A673 (cell line): Measurements from ENCODE around the gene KRT71. TPM values are rescaled to one million over a fixed set of nuclear protein-coding genes. Genes with fewer than 3 reads are reported as not detected.

Source experiments
- BruUV-seq: library from RNA; stranded (reverse); fragments of 400-500 nt; replicated peaks from 2 replicates; lab custom pipeline; 2021; lab: Mats Ljungman, UMichigan
- CTCF ChIA-PET: fragments of 300-600 bp; sonication (Branson Sonifier 250); formaldehyde crosslinking; loops from one replicate; lab custom pipeline; 2022; ENCODE audit warnings: antibody characterized with exemption; lab: Charles Lee
- POLR2A ChIA-PET: fragments of 300-600 bp; sonication (Branson Sonifier 250); formaldehyde crosslinking; loops from one replicate; lab custom pipeline; 2022; ENCODE audit warnings: antibody characterized with exemption; ENCODE audit not compliant: low non-redundant PET; lab: Charles Lee
- DNase-seq: peaks from one replicate; pipeline ENCODE4 v3.0.0-alpha.2; 2015; ENCODE audit warnings: low spot score
- H3K27ac ChIP-seq: fragments of 200-600 bp; sonication (generic); 2 replicates; pipeline ENCODE4 v1.5.1; 2016; ENCODE audit warnings: mixed run types, low read depth, mild to moderate bottlenecking, mixed read lengths, antibody characterized with exemption, low read length; ENCODE audit not compliant: poor library complexity, severe bottlenecking
- H3K27me3 ChIP-seq: fragments of 200-600 bp; sonication (generic); replicated peaks from 2 replicates; pipeline ENCODE4 v1.6.1; 2017; ENCODE audit warnings: mixed run types, low read depth, mild to moderate bottlenecking, mixed read lengths, antibody characterized with exemption, low read length; ENCODE audit not compliant: insufficient read depth, poor library complexity
- H3K36me3 ChIP-seq: fragments of 200-600 bp; sonication (generic); 2 replicates; pipeline ENCODE4 v1.6.1; 2016; ENCODE audit warnings: mixed run types, mild to moderate bottlenecking, mixed read lengths, antibody characterized with exemption, low read length; ENCODE audit not compliant: insufficient read depth, poor library complexity, severe bottlenecking
- H3K4me1 ChIP-seq: fragments of 200-600 bp; sonication (generic); 2 replicates; pipeline ENCODE4 v1.6.1; 2017; ENCODE audit warnings: mixed run types, mild to moderate bottlenecking, mixed read lengths, antibody characterized with exemption, low read length; ENCODE audit not compliant: insufficient read depth, poor library complexity, severe bottlenecking
- H3K4me3 ChIP-seq: fragments of 200-600 bp; sonication (generic); 2 replicates; pipeline ENCODE4 v1.5.1; 2016; ENCODE audit warnings: low read depth, mixed run types, mild to moderate bottlenecking, mixed read lengths, low read length; ENCODE audit not compliant: poor library complexity, severe bottlenecking
- H3K9me3 ChIP-seq: fragments of 200-600 bp; sonication (generic); 2 replicates; pipeline ENCODE4 v1.6.1; 2016; ENCODE audit warnings: mixed run types, low read depth, mild to moderate bottlenecking, mixed read lengths, antibody characterized with exemption, low read length; ENCODE audit not compliant: poor library complexity, severe bottlenecking
- EZH2 ChIP-seq: fragments of 200-600 bp; sonication (generic); IDR thresholded peaks from 2 replicates; pipeline ENCODE4 v1.6.1; 2017; ENCODE audit warnings: borderline replicate concordance, low read depth, mild to moderate bottlenecking, mixed read lengths, antibody characterized with exemption, low read length; ENCODE audit not compliant: poor library complexity, severe bottlenecking
- intact Hi-C: fragments of 100-400 bp; cut with micrococcal nuclease; formaldehyde crosslinking; loops from one replicate; pipeline ENCODE4 v1.10.0; 2022; ENCODE audit not compliant: unreplicated experiment
- total RNA-seq: library from RNA; stranded (reverse); gene quantifications from 2 replicates; pipeline ENCODE4 v1.2.3, GENCODE V29; 2021
- TF ChIP-seq, protein P1 (sequence below): fragments of 300-800, 200-600 bp; sonication (generic); conservative IDR thresholded peaks from 2 replicates; pipeline ENCODE4 v1.5.1; 2017; ENCODE audit warnings: low read depth, mild to moderate bottlenecking, antibody characterized with exemption, low read length, moderate library complexity, mixed read lengths

The KRT71 gene
- total RNA-seq, 1 experiment from 2014 or later = not detected

DNA sequence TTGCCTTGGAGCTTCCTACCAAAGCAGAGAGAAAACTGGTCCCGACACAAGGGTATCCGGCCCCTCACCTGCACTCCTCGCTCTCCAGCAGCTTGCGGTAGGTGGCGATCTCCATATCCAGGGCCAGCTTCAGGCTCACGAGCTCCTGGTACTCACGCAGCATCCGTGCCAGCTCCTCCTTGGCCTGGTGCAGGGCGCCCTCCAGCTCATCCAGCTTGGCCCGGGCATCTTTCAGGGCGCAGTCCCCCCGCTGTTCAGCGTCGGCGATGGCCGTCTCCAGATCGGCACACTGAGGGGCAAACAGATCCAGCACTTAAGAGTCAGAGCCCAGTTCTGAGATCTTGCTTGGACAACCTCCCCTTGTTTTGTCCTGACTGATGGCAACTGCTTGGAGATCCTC lies 34.6 kb upstream of the KRT71 start:
- CTCF ChIA-PET = no interaction called here
- BruUV-seq = no TSS peak
- intact Hi-C loops = loop anchor here (10.0 kb wide), 1 partner anchor 433 kb away; no protein-coding TSS in a partner anchor
- TF ChIP-seq, protein P1, sequence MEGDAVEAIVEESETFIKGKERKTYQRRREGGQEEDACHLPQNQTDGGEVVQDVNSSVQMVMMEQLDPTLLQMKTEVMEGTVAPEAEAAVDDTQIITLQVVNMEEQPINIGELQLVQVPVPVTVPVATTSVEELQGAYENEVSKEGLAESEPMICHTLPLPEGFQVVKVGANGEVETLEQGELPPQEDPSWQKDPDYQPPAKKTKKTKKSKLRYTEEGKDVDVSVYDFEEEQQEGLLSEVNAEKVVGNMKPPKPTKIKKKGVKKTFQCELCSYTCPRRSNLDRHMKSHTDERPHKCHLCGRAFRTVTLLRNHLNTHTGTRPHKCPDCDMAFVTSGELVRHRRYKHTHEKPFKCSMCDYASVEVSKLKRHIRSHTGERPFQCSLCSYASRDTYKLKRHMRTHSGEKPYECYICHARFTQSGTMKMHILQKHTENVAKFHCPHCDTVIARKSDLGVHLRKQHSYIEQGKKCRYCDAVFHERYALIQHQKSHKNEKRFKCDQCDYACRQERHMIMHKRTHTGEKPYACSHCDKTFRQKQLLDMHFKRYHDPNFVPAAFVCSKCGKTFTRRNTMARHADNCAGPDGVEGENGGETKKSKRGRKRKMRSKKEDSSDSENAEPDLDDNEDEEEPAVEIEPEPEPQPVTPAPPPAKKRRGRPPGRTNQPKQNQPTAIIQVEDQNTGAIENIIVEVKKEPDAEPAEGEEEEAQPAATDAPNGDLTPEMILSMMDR = no peak
- no peak for TF ChIP-seq EZH2
- H3K4me1 ChIP-seq = no peaks in the 10 kb centered on the region
- H3K36me3 ChIP-seq = no peaks in the 10 kb centered on the region
- POLR2A ChIA-PET = no interaction called here
- no peaks in the 10 kb centered on the region for H3K27me3 ChIP-seq
- H3K27ac ChIP-seq = no peak overlapping the region
- H3K4me3 ChIP-seq = no peak overlapping the region
- H3K9me3 ChIP-seq = no peaks in the 10 kb centered on the region
- no peak for DNase-seq

DNA sequence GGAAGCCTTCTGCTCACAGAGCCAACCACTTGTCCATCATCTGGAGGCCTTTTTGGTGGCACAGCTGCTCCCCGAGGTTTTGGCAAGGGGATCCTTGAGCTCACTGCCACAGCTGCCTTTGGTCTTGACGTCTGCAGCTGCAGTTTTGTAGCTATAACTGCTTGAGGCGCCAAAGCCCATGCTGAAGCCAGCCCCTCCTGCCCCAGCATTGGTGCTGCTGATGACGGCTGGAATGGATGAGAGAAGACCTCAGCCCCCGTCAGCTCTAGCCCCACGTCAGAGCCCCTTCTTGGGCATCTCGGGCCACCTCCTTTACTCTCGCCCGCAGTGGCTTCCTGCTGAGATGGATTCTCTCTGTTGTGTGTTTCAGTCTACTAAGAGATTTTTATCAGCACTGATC lies 33.0 kb upstream of the KRT71 start:
- TF ChIP-seq, protein P1 = no peak
- no peak for TF ChIP-seq EZH2
- H3K4me1 ChIP-seq = no peaks in the 10 kb centered on the region
- no peak overlapping the region for H3K4me3 ChIP-seq
- no peaks in the 10 kb centered on the region for H3K9me3 ChIP-seq
- DNase-seq = no peak
- H3K27ac ChIP-seq = no peak overlapping the region
- intact Hi-C loops = loop anchor here (10.0 kb wide), 1 partner anchor 431 kb away; no protein-coding TSS in a partner anchor
- ChIA-PET CTCF (interaction anchor here (0.9 to 1.6 kb wide), 2 partner anchors 282 to 285 kb away, joined by 3 to 11 read pairs; no protein-coding TSS in a partner anchor), POLR2A (no interaction called here)
- BruUV-seq = no TSS peak
- H3K27me3 ChIP-seq = no peaks in the 10 kb centered on the region
- no peaks in the 10 kb centered on the region for H3K36me3 ChIP-seq

DNA sequence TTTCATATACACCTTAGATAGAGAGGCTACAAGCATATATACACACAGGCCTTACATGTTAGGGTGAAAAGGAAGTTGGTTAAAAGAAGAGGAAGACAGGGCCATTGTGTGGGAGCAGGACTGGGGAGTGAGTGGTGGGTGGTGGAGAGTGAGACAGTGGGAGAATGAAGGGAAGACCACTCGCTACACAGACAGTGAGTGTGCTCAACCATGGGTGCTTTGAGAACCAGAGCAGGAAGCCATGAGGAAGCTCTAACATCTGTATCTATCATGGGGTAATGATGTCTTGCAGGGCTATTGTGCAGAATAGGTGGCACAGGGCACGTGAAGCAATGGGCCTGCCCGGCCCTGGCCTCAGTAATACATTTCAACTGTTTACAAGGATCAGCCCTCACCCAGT lies 32.1 kb upstream of the KRT71 start:
- H3K9me3 ChIP-seq = no peaks in the 10 kb centered on the region
- TF ChIP-seq EZH2 = no peak
- TF ChIP-seq, protein P1 = no peak
- ChIA-PET CTCF (interaction anchor here (1.6 kb wide), 2 partner anchors 280 to 285 kb away, joined by 7 to 11 read pairs; no protein-coding TSS in a partner anchor), POLR2A (no interaction called here)
- H3K36me3 ChIP-seq = no peaks in the 10 kb centered on the region
- no peak for DNase-seq
- H3K27ac ChIP-seq = no peak overlapping the region
- BruUV-seq = no TSS peak
- no peak overlapping the region for H3K4me3 ChIP-seq
- H3K4me1 ChIP-seq = no peaks in the 10 kb centered on the region
- intact Hi-C loops = loop anchor here (10.0 kb wide), 1 partner anchor 430 kb away; no protein-coding TSS in a partner anchor
- H3K27me3 ChIP-seq = no peaks in the 10 kb centered on the region
